CD4-positive, alpha-beta T cell (primary cell): Measurements from ENCODE around the gene R3HDM2. TPM values are rescaled to one million over a fixed set of nuclear protein-coding genes. Genes with fewer than 3 reads are reported as not detected.

Experiments
- ATAC-seq: fragments of 200-7000 bp; cut with Tn5 transposase; one replicate; pipeline ENCODE4 v1.10.0; 2022; ENCODE audit warnings: mild to moderate bottlenecking; ENCODE audit not compliant: poor library complexity
- CTCF ChIA-PET: fragments of 350-600 bp; sonication (Branson Sonifier 250); formaldehyde crosslinking; loops from one replicate; lab custom pipeline; 2021; ENCODE audit warnings: antibody characterized with exemption, inconsistent platforms; lab: Charles Lee
- POLR2A ChIA-PET: fragments of 350-600 bp; sonication (Branson Sonifier 250); formaldehyde crosslinking; loops from one replicate; lab custom pipeline; 2021; ENCODE audit warnings: antibody characterized with exemption, inconsistent platforms; lab: Charles Lee
- DNase-seq, 14 experiments: peaks; one replicate each; pipeline ENCODE4 v3.0.0-alpha.2; 2013 to 2020; ENCODE audit warnings: mixed read lengths in 2 of 14
- H3K27ac ChIP-seq, 2 donors: one replicate each; pipeline versions ENCODE4 v1.5.1 to v1.7.0; 2013; ENCODE audit warnings: low read length in 2 of 2, low read depth in 1 of 2, mild to moderate bottlenecking in 1 of 2
- H3K27me3 ChIP-seq, 2 experiments: 1 replicate in 1 of 2; 2 replicates in 1 of 2; pipeline versions ENCODE4 v1.6.1 to v1.7.0; 2013; ENCODE audit warnings: low read length in 2 of 2, control low read depth in 1 of 2, mild to moderate bottlenecking in 1 of 2, moderate library complexity in 1 of 2; ENCODE audit not compliant: insufficient read depth in 2 of 2, control insufficient read depth in 1 of 2
- H3K36me3 ChIP-seq: one replicate; pipeline ENCODE4 v1.6.1; 2013; ENCODE audit warnings: low read length, control low read depth; ENCODE audit not compliant: insufficient read depth
- H3K4me1 ChIP-seq: one replicate; pipeline ENCODE4 v1.6.1; 2013; ENCODE audit warnings: low read length, control low read depth; ENCODE audit not compliant: insufficient read depth
- H3K4me3 ChIP-seq: one replicate; pipeline ENCODE4 v1.5.1; 2013; ENCODE audit warnings: mild to moderate bottlenecking, low read length, moderate library complexity
- H3K9me3 ChIP-seq, 2 experiments: 1 replicate in 1 of 2; 2 replicates in 1 of 2; pipeline versions ENCODE4 v1.6.1 to v1.7.0; 2013; ENCODE audit warnings: low read length in 2 of 2, mild to moderate bottlenecking in 2 of 2, control low read depth in 1 of 2, moderate library complexity in 1 of 2; ENCODE audit not compliant: control insufficient read depth in 1 of 2, insufficient read depth in 1 of 2
- H3K27ac Mint-ChIP-seq: one replicate; pipeline ENCODE4 v1.8.0; 2020; ENCODE audit warnings: mixed read lengths
- H3K27me3 Mint-ChIP-seq: one replicate; pipeline ENCODE4 v1.8.0; 2021; ENCODE audit warnings: mixed read lengths
- H3K36me3 Mint-ChIP-seq: one replicate; pipeline ENCODE4 v1.8.0; 2021; ENCODE audit warnings: low read depth, mixed read lengths
- H3K4me1 Mint-ChIP-seq: one replicate; pipeline ENCODE4 v1.8.0; 2021; ENCODE audit warnings: low read depth, mixed read lengths
- H3K4me3 Mint-ChIP-seq: one replicate; pipeline ENCODE4 v1.8.0; 2020; ENCODE audit warnings: mild to moderate bottlenecking, mixed read lengths
- H3K9me3 Mint-ChIP-seq: one replicate; pipeline ENCODE4 v1.8.0; 2020; ENCODE audit warnings: mixed read lengths
- intact Hi-C, 2 experiments: fragments of 100-400 bp; cut with DNase I in 1 of 2; cut with micrococcal nuclease in 1 of 2; formaldehyde crosslinking; loops; one replicate each; pipeline versions ENCODE4 v1.15.1 to v1.9.0; 2023 to 2025; cut with DNase I, micrococcal nuclease
- total RNA-seq, 174 experiments: library from RNA in 2 of 174; stranded (reverse) in 2 of 174; gene quantifications; one replicate each; pipeline ENCODE4 v1.2.3 and lab custom pipeline; 2021 to 2026
- TF ChIP-seq, protein P1 (sequence below): fragments of 200-600 bp; IDR thresholded peaks from one replicate; pipeline ENCODE4 v1.8.0; 2022; ENCODE audit warnings: antibody characterized with exemption, mild to moderate bottlenecking

Gene R3HDM2
- total RNA-seq, 2 experiments from 2014 or later = 106 to 115 TPM

DNA sequence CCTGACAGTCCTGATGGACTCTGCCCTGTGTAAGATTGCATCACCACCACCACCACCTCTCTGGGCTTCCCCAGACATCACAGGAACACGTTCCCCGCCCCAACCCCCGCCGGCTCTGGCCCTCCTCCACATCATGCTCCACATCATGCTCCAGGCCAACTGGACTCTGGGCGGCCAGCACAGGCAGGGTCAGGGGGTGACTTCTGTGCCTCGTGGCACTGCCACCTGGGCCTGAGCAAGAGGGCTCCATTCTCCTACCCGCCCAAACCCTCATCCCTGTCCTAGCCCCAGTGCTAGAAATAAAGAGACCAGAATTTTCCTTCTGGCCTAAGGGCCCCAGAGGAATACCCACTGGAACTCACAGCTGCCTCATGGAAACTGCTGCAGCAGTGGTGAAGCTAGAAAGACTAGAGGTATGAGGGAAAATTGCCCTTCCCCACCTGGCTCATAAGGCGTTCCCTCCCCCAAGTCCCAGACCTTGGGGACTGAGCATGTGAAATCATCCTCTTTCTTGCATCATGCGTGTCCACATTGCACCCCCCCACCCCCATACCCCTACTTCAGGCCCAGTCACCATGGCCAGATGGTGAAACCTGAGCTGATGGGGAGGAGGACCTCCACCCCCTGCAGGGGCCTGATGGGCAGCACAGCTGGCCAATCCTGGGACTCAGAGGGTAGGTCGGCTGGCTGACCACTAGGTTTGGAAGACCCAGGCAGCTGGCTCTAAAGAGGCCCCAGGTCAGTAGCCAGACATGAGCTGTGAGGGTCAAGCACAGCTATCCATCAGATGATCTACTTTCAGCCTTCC, 23.9 kb upstream of the R3HDM2 start, which contains the start of gene INHBE:
INHBE (plus strand) TSS at position 742 of the 808 bp plus-strand sequence. CDS start 230 bp downstream, outside the sequence.
- no peak for ATAC-seq
- ChIA-PET POLR2A (interaction anchor here (0.8 to 1.1 kb wide), 2 partner anchors 23 to 25 kb away, joined by 3 to 4 read pairs; no protein-coding TSS in a partner anchor), CTCF (interaction anchor here (1.0 to 1.3 kb wide), 2 partner anchors 32 to 178 kb away, joined by 3 to 5 read pairs; partner anchors contain the start of gene B4GALNT1)
- Histone ChIP-seq H3K27me3 (peaks cover 0 to 4% of the 10 kb centered on the region in 2 experiments), H3K9me3 (no peaks in the 10 kb centered on the region), H3K4me1 (peaks cover 26% of the 10 kb centered on the region), H3K4me3 (no peak within 1 kb of the TSS), H3K27ac (no peak within 1 kb of the TSS), H3K36me3 (no peaks in the 10 kb centered on the region)
- Mint-ChIP-seq H3K4me3 (no peak within 1 kb of the TSS), H3K9me3 (no peaks in the 10 kb centered on the region), H3K36me3 (peaks cover 8% of the 10 kb centered on the region), H3K4me1 (peaks cover 21% of the 10 kb centered on the region), H3K27me3 (peaks cover 6% of the 10 kb centered on the region), H3K27ac (no peak within 1 kb of the TSS)
- TF ChIP-seq, protein P1, sequence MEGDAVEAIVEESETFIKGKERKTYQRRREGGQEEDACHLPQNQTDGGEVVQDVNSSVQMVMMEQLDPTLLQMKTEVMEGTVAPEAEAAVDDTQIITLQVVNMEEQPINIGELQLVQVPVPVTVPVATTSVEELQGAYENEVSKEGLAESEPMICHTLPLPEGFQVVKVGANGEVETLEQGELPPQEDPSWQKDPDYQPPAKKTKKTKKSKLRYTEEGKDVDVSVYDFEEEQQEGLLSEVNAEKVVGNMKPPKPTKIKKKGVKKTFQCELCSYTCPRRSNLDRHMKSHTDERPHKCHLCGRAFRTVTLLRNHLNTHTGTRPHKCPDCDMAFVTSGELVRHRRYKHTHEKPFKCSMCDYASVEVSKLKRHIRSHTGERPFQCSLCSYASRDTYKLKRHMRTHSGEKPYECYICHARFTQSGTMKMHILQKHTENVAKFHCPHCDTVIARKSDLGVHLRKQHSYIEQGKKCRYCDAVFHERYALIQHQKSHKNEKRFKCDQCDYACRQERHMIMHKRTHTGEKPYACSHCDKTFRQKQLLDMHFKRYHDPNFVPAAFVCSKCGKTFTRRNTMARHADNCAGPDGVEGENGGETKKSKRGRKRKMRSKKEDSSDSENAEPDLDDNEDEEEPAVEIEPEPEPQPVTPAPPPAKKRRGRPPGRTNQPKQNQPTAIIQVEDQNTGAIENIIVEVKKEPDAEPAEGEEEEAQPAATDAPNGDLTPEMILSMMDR = no peak
- intact Hi-C loops = loop anchor here (2.0 to 10.0 kb wide), 3 partner anchors 20 to 190 kb away; partner anchors contain the start of gene INHBC (in 1 of the 2)
- no peak for DNase-seq

DNA sequence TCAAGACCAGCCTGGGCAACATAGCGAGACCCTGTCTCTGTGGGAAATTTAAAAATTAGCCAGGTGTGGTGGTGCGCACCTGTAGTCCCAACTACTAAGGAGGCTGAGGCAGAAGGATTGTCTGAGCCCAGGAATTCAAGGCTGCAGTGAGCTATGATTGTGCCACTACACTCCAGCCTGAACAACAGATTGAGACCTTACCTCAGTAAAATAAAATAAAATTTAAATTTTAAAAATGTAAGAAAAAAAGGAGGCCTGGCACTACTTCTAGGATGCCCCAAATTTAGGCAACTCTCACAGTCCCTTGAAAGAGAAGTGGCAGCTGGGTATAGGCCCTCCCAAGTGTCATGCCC, 23.3 kb upstream of the R3HDM2 start:
- Mint-ChIP-seq H3K4me3 (no peak overlapping the region), H3K36me3 (peaks cover 2% of the 10 kb centered on the region), H3K9me3 (no peaks in the 10 kb centered on the region), H3K4me1 (peaks cover 16% of the 10 kb centered on the region), H3K27me3 (peaks cover 4% of the 10 kb centered on the region), H3K27ac (no peak overlapping the region)
- Histone ChIP-seq H3K9me3 (no peaks in the 10 kb centered on the region), H3K36me3 (no peaks in the 10 kb centered on the region), H3K27ac (no peak overlapping the region), H3K4me3 (no peak overlapping the region), H3K27me3 (peaks cover 0 to 4% of the 10 kb centered on the region in 2 experiments), H3K4me1 (peaks cover 20% of the 10 kb centered on the region)
- TF ChIP-seq, protein P1 = no peak
- ATAC-seq = no peak
- ChIA-PET CTCF (no interaction called here), POLR2A (no interaction called here)
- intact Hi-C loops = loop anchor here (2.0 to 10.0 kb wide), 3 partner anchors 19 to 189 kb away; partner anchors contain the start of gene INHBC (in 1 of the 2)
- no peak for DNase-seq

DNA sequence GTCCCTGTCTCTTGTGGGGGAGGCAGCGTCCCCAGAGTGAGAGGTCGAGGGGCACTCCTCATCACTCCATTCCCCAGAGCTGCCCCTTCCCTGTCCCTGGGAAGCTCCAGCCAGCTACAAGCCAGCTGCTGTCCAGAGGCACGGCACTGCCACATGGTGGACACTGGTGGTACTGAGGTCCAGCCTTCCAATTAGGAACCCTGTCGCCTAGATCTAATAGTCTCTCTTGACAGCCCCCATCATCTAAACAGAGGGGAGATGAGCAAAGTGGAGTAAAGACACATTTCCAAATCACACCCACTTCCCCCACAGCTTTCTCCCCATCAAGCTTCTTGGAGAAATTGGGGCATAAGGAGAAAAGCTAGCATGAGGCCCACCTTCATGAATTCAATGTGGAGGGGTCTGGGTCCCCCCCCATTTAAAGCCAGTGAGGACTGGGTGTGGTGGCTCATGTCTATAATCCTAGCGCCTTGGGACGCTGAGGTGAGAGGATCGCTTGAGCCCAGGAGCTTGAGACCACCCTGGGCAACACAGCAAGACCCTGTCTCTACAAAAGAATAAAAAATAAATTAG, 22.2 kb upstream of the R3HDM2 start:
- peaks cover 5% of the 10 kb centered on the region for H3K4me1 Mint-ChIP-seq
- no peak overlapping the region for H3K27ac ChIP-seq
- POLR2A ChIA-PET = interaction anchor here (0.9 to 1.7 kb wide), 2 partner anchors 9 to 23 kb away, joined by 3 to 7 read pairs; no protein-coding TSS in a partner anchor
- no peak overlapping the region for H3K4me3 ChIP-seq
- TF ChIP-seq, protein P1 = peak; percentile 55
- peaks cover 10% of the 10 kb centered on the region for H3K4me1 ChIP-seq
- ATAC-seq (peak; percentile 59), DNase-seq (peak in 8 of 14 experiments; percentile 32 to 72 (median 45))
- H3K9me3 ChIP-seq = no peaks in the 10 kb centered on the region
- peaks cover 0 to 4% of the 10 kb centered on the region in 2 experiments for H3K27me3 ChIP-seq
- intact Hi-C loops = loop anchor here (1.0 to 10.0 kb wide), 3 partner anchors 141 to 189 kb away; no protein-coding TSS in a partner anchor
- no peaks in the 10 kb centered on the region for H3K27me3 Mint-ChIP-seq
- H3K27ac Mint-ChIP-seq = no peak overlapping the region
- H3K4me3 Mint-ChIP-seq = no peak overlapping the region
- CTCF ChIA-PET = interaction anchor here (0.5 to 1.6 kb wide), 9 partner anchors 9 to 258 kb away, joined by 3 to 5 read pairs (median 4); no protein-coding TSS in a partner anchor
- H3K36me3 ChIP-seq = no peaks in the 10 kb centered on the region
- H3K9me3 Mint-ChIP-seq = no peaks in the 10 kb centered on the region
- H3K36me3 Mint-ChIP-seq = no peaks in the 10 kb centered on the region
